RWPE2 (cell line): ENCODE results near the gene ZBTB7B.
A peak's percentile ranks its signal among the peaks of the same experiment; 100 is the strongest.

ENCODE experiments used
- ATAC-seq: fragments of 200-7000 bp; cut with Tn5 transposase; 3 replicates; pipeline ENCODE4 v1.9.1; 2021; ENCODE audit warnings: low read depth
- DNase-seq: peaks from one replicate; pipeline ENCODE4 v3.0.0-alpha.2; 2020; ENCODE audit warnings: low spot score
- H3K27ac ChIP-seq: fragments of 450-650 bp; 2 replicates; pipeline ENCODE4 v1.5.1; 2017; ENCODE audit warnings: mild to moderate bottlenecking; ENCODE audit not compliant: poor library complexity, severe bottlenecking
- H3K27me3 ChIP-seq: fragments of 250-450 bp; sonication (Bioruptor Pico); 2 replicates; pipeline ENCODE4 v1.5.1; 2021; ENCODE audit warnings: mild to moderate bottlenecking, moderate library complexity; ENCODE audit not compliant: insufficient read depth, poor library complexity, severe bottlenecking
- H3K36me3 ChIP-seq: fragments of 250-450 bp; sonication (Bioruptor Pico); 2 replicates; pipeline ENCODE4 v1.5.1; 2020; ENCODE audit warnings: low read depth, mild to moderate bottlenecking, moderate library complexity
- H3K4me1 ChIP-seq: fragments of 250-450 bp; sonication (Bioruptor Pico); 2 replicates; pipeline ENCODE4 v1.5.1; 2021; ENCODE audit warnings: mild to moderate bottlenecking, moderate library complexity; ENCODE audit not compliant: insufficient read depth, poor library complexity, severe bottlenecking
- H3K4me3 ChIP-seq: fragments of 250-450 bp; sonication (Bioruptor Pico); 2 replicates; pipeline ENCODE4 v1.5.1; 2021; ENCODE audit warnings: mild to moderate bottlenecking, moderate library complexity; ENCODE audit not compliant: severe bottlenecking
- H3K9me3 ChIP-seq: fragments of 250-450 bp; sonication (Bioruptor Pico); 2 replicates; pipeline ENCODE4 v1.5.1; 2021; ENCODE audit warnings: mild to moderate bottlenecking, moderate library complexity; ENCODE audit not compliant: severe bottlenecking
- TF ChIP-seq, protein P1 (sequence below): fragments of 450-650 bp; IDR thresholded peaks from one replicate; pipeline ENCODE4 v1.5.1; 2017; ENCODE audit warnings: mild to moderate bottlenecking, moderate library complexity; ENCODE audit not compliant: poor library complexity, severe bottlenecking

The ZBTB7B gene

DNA sequence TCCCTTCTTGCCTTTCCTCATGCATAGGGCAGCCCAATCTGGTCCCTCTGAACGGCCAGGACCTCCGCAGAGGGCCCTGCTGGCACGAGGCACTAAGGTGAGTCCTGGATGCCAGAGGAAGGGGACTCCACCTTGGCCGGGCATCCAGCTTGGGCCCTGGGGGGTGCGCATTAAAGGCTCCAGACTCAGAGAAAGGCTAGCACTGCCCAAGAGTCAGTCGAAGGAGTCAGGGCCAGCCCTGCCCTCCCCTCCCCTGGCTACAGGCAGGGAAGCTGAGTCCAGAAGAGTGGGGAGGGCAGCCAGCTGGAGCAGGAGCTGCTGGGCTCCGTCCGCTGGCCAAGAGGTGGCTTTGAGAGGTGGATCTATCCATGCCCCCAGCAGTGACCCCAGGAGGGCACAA lies 58.1 kb downstream of the ZBTB7B start:
- no peaks in the 10 kb centered on the region for H3K4me1 ChIP-seq
- peaks cover 54% of the 10 kb centered on the region for H3K36me3 ChIP-seq
- TF ChIP-seq, protein P1, sequence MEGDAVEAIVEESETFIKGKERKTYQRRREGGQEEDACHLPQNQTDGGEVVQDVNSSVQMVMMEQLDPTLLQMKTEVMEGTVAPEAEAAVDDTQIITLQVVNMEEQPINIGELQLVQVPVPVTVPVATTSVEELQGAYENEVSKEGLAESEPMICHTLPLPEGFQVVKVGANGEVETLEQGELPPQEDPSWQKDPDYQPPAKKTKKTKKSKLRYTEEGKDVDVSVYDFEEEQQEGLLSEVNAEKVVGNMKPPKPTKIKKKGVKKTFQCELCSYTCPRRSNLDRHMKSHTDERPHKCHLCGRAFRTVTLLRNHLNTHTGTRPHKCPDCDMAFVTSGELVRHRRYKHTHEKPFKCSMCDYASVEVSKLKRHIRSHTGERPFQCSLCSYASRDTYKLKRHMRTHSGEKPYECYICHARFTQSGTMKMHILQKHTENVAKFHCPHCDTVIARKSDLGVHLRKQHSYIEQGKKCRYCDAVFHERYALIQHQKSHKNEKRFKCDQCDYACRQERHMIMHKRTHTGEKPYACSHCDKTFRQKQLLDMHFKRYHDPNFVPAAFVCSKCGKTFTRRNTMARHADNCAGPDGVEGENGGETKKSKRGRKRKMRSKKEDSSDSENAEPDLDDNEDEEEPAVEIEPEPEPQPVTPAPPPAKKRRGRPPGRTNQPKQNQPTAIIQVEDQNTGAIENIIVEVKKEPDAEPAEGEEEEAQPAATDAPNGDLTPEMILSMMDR = no peak
- no peak overlapping the region for H3K4me3 ChIP-seq
- H3K9me3 ChIP-seq = no peaks in the 10 kb centered on the region
- H3K27ac ChIP-seq = no peak overlapping the region
- DNase-seq (no peak), ATAC-seq (no peak)
- no peaks in the 10 kb centered on the region for H3K27me3 ChIP-seq

DNA sequence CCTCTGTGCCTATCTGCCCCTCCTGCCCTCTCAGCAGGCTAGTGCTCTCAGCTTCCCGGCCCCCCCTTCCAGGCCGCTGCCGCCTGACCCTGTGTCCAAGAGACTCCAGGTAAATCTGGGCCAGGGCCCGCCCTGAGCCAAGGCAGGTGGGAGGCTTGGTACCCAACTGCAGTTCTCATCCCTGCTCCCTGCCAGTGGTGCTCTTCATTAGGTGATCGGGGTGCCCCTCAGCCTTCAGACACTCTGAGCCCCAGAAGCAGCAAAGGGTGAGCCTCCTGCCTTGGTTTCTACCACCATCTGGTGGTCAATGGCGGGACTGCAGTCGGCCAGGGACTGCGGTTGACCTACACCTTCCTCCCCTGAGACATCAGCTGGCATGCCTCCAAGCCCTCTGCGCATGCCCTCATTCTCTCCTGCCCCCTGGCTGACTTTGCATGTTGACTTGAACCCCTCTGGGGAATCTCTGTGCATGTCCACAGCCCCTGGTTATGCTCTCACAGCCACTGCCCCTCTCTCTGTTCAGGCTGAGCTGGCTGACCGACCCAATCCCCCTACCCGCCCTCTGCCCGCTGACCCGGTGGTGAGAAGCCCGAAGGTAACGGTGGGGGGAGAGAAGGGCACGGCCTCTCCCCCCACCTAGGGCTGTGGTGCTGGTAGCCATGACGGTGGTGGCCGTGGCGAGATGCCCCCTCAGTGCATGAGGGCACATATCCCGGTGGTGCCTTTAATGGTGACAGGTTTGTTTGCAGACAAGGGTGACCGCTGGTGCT lies 59.0 kb downstream of the ZBTB7B start:
- Histone ChIP-seq H3K36me3 (peaks cover 46% of the 10 kb centered on the region), H3K9me3 (no peaks in the 10 kb centered on the region), H3K27me3 (no peaks in the 10 kb centered on the region), H3K4me1 (no peaks in the 10 kb centered on the region), H3K27ac (no peak overlapping the region), H3K4me3 (no peak overlapping the region)
- DNase-seq = peak; percentile 85
- ATAC-seq = peak; percentile 58
- TF ChIP-seq, protein P1 = peak; percentile 94

DNA sequence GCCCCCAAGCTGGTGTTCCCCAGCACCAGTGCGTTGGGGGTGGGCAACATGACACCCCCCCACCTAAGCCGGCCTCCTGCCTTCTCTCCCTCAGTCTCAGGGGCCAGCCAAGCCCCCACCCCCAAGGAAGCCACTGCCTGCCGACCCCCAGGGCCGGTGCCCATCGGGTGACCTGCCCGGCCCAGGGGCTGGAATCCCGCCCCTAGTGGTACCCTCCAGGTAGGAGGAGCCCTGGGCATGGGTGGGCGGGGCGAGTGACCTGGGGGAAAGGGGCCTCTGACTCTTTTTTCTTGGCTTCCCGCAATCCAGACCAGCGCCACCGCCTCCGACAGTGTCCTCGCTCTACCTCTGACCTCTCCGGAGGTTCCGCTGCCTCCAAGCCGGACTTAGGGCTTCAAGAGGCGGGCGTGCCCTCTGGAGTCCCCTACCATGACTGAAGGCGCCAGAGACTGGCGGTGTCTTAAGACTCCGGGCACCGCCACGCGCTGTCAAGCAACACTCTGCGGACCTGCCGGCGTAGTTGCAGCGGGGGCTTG lies 59.6 kb downstream of the ZBTB7B start:
- Histone ChIP-seq H3K4me1 (no peaks in the 10 kb centered on the region), H3K4me3 (no peak overlapping the region), H3K36me3 (peaks cover 39% of the 10 kb centered on the region), H3K27ac (no peak overlapping the region), H3K9me3 (no peaks in the 10 kb centered on the region), H3K27me3 (no peaks in the 10 kb centered on the region)
- ATAC-seq = no peak
- DNase-seq = peak; percentile 70
- TF ChIP-seq, protein P1 = no peak

DNA sequence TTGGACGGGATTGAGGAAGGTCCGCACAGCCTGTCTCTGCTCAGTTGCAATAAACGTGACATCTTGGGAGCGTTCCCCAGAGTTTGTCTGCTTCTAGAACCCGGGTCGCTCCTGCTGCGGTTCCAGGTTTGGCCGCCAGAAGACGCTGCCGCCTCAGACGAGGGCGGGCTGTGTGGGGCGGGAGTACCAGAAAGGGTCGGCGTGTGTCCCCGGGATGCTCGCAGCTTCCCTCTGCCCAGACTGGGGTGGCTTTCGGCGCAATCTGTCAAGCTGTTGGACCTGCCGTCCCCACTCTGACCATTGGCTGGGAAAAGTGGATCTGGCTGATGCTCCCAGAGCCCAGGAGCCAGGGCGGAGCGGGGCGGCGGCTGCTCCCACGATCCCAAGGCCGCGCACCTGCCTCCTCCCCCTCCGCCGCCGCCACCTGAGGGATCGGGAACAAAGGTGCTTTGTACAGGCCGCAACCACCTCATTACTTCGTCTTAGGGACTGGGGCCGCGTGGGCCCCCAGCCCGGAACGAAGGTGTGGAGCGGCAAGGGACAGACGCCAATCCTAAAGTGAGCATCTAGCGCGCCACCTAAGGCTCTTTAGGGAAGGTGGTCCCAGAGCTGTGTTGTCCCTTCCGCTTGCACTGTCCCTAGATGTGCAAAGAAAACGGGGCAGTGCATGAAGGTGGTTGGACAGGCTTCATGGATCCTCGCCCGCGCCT lies 60.3 kb downstream of the ZBTB7B start:
- Histone ChIP-seq H3K4me3 (peak overlapping the region; percentile 59), H3K27me3 (no peaks in the 10 kb centered on the region), H3K36me3 (peaks cover 33% of the 10 kb centered on the region), H3K4me1 (no peaks in the 10 kb centered on the region), H3K9me3 (no peaks in the 10 kb centered on the region), H3K27ac (peak overlapping the region; percentile 57)
- TF ChIP-seq, protein P1 = no peak
- ATAC-seq (peak; percentile 6; the same call in 1 of the 3 replicates), DNase-seq (peak; percentile 64)
